Stimulated activated CD8-positive, alpha-beta memory T cell treated with anti-CD3 and anti-CD28 coated beads, Interleukin-7, amount 100 ng/mL, for 4 hours (primary cell): ENCODE results near the gene ASB10.

Experiments used
- DNase-seq, 2 donors: peaks; one replicate each; pipeline ENCODE4 v3.0.0-alpha.2; 2020; ENCODE audit warnings: low read depth in 2 of 2

ASB10 gene

GRCh38 chr7:151166629-151167196 lies 20.3 kb downstream of the ASB10 start:
- DNase-seq = no peak

DNA sequence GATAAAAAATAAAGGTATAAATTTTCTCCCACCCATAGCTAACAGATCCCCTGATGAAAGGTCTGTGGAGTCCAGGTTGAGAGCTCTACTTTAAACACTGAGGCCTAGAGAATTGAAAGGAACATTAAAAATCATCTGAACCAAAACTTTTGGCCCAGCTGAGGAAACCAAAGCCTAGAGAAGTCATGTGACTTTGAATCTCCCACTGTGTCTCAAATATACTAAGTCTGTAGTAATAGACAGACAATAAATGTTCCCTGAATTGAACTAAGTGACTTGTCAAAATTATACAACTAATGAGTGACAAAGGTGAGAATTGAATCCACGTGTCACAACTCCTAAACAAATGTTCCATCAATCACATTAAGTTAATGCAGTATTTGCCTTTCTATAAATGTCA lies 25.3 kb downstream of the ASB10 start:
- DNase-seq = no peak

DNA sequence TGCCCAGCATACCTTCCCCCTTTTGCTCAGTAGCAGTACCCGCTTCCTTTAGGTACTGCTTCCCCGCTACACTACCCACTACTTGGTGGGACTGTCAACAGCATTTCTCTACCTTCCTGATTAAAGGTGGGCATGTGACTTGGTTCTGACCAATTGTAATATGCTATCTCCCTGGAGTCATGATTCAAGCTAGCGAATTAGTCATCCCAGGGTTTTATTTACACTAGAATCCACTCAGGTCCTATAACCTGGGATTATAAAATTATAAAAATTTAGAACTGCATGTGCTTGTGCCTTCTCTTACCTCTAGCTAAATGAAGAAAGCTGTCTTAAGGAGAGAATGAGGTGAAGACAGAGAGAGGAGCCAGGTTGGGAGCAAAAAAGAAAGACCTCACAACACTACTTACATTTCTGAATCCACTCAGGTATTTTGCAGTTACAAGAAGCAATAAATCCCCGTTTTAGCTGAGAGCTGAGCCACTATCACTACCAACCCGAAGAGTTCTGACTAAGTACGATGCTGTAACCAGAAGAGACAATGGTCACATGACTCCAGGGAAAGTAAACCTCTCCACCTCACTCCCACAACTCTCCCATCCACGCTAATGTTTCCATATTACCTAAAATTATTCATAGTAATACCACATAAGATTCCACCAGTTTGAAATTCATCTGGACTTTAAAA lies 29.3 kb downstream of the ASB10 start:
- DNase-seq = no peak

DNA sequence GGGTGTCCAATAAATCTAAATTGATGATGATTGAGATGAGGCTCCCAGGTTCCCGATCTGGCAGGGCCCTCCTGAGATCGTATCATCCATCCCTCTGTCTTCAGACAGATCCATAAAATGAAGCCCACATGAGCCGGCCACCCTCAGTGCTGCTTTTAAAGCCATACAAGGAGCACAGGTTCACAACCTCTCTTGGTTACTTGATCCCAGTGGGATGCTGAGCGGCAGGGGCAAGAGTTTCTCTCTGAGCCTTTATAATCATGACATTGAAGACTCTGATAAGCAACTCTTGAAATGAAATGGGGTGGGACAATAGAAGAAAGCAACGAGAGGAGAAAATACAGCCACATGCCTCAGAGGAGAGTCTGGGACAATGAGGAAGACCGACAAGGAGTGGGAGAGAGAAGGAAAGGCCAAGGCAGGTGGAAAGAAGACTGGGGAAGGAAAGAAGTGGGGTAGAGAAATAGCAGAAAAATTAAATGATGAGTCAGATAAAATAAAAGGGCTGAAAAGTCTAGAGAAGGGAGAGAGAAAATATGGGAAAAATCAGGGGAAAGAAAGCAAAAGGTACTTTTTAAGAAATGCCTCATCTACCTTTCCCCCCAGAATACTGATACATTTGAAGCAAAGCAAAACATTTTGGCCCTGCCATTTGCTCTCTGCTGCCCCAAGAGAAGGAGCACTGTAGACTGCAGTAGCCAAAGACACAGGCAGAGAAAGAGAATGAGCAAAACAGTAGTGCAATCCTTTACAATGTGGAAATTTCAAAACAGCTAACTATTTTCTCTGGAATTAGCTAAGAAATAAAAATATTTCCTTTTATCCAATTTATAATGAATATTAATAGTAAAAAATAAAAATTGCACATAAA lies 34.2 kb downstream of the ASB10 start:
- DNase-seq = no peak

- no peak for DNase-seq
Measured at GRCh38 chr7:151150388-151150787, 36.7 kb downstream of the ASB10 start.

- DNase-seq = no peak
Measured at GRCh38 chr7:151148319-151149259, 38.5 kb downstream of the ASB10 start.

GRCh38 chr7:151146761-151147160 lies 40.3 kb downstream of the ASB10 start:
- no peak for DNase-seq

GRCh38 chr7:151144387-151144786 lies 42.7 kb downstream of the ASB10 start:
- DNase-seq = no peak

- DNase-seq = no peak
Measured at GRCh38 chr7:151143261-151144015, 43.6 kb downstream of the ASB10 start.

DNA sequence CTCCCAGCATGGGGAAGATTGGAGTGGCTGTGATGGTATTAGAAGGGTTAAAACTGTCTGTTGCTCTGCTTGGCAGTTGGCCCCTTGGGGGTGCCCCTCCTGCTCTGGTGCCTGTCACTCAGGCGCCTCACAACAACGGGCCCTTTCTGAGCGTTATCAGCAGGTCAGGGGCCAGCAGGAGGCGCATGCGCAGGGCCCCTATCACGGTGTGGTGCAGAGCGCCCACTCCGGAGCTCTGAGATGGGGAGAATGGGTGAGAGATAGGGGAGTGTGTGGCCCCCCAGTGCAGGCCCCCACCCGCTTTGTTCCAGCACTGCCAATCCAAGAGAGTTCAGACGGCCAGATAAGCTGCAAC lies 44.4 kb downstream of the ASB10 start:
- no peak for DNase-seq

DNA sequence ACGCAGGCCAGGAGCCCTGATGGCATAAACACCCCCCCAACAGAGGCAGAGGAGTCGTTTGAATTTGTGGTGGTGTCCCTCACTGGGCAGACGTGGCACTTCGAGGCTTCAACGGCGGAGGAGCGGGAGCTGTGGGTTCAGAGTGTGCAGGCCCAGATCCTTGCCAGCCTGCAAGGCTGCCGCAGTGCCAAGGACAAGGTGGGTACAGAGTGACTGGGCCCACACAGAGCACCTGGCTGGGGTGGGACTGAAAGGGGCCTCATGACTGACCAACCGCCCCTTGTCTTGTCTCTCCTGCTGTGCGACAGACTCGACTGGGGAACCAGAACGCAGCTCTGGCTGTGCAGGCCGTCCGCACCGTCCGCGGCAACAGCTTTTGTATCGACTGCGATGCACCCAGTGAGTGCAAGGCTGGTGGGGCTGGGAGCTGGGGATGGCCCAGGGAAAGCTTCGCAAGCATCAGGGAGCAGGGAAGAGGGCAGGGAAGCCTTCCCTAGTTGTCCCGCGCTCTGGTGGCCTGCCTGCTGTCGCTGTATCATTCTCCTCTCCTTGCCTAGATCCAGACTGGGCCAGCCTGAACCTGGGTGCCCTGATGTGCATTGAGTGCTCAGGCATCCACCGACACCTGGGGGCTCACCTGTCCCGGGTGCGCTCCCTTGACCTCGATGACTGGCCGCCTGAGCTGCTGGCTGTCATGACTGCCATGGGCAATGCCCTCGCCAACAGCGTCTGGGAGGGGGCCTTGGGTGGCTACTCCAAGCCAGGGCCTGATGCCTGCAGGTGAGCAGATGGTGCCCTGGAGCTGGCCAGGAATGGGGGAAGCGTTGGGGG lies 45.0 kb downstream of the ASB10 start:
- no peak for DNase-seq

GRCh38 chr7:151141311-151141854 lies 45.7 kb downstream of the ASB10 start:
- no peak for DNase-seq

DNA sequence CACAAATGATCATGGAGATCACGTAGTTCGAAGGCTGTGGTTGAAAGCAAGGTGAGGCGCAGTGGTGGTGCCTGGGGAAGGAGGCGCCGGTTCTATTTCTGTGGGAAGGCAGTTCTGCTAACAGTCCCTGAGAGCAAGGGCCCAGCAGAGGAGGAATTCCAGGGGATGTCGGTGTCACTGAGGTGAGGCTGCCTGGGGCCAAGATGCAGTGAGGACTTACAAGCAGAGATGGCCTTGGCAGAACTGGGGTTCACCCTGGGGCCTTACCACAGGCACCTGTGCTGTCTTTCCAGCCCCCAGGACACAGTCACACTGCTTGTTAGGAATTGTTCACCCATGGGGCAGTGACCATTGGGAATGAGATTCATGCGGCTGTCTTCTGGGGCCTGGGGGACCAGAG lies 46.2 kb downstream of the ASB10 start:
- DNase-seq = no peak

DNA sequence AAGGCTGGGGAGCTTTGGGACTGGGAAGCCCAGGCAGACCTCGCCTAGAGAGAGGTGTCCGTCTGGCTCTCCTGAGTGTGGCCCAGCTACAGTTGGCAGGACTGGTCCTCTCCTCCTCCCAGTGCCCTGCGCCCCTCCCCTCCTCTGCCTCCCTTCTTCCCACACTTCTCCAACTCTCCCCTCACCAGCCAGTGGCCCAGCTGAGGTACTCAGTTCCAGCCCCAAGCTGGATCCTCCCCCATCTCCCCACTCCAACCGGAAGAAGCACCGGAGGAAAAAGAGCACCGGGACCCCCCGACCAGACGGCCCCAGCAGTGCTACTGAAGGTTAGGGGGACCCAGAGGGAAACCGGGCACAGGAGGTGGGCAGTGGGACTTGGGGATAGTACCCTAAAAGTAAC lies 47.3 kb downstream of the ASB10 start:
- DNase-seq = no peak

- DNase-seq = no peak
Measured at GRCh38 chr7:151139071-151139790, 47.8 kb downstream of the ASB10 start.

GRCh38 chr7:151138153-151138851 lies 48.7 kb downstream of the ASB10 start:
- no peak for DNase-seq

DNA sequence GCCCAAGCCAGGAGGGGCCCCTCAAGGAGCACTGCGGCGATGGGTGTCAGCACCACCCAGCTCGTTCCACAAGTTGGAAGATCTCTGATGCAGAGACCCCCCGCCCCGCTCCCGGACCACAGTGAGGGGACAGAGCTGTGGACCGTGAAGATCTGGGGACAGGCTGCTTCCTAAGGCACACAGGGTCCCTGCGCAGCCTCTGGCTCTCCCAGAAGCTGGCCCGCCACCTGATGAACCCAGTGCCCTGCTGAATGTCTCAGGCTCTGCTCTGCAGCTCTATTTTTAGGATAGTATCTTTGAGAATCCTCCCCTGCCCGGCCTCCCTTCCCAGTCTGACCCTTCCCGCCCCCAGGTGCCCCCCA lies 49.3 kb downstream of the ASB10 start:
- no peak for DNase-seq

- DNase-seq = no peak
Measured at GRCh38 chr7:151137076-151137675, 49.9 kb downstream of the ASB10 start.
